ENCODE results near the gene PCMTD2. TPM values are rescaled to one million over a fixed set of nuclear protein-coding genes. Genes with fewer than 3 reads are reported as not detected.

PCMTD2 gene
- total and polyA plus RNA-seq, 2 of the 8 experiments (the other 6 are each of a cell fraction or from before 2014, with no cell fraction given) = 21.4 to 55.1 TPM

GRCh38 chr20:64223526-64224067 is 32.0 kb upstream of the PCMTD2 start (continued):
- 0 out of 2 replicates have a peak, but pooled peaks have one; percentile 34 for TF ChIP-seq CREB1 (IDR thresholded peaks at IDR 0.05)
